HepG2 (cell line): ENCODE measurements around the gene CPN1. TPM values are rescaled to one million over a fixed set of nuclear protein-coding genes. Genes with fewer than 3 reads are reported as not detected.

Experiments
- ATAC-seq: fragments of 200-7000 bp; cut with Tn5 transposase; 3 replicates; pipeline ENCODE4 v1.9.1; 2020; ENCODE audit warnings: mild to moderate bottlenecking, moderate library complexity
- BruUV-seq: library from RNA; stranded (reverse); fragments of 400-500 nt; replicated peaks from 2 replicates; lab custom pipeline; 2021; lab: Mats Ljungman, UMichigan
- CTCF ChIA-PET: fragments of 300-600 bp; formaldehyde crosslinking; extraction: SDS; loops from one replicate; lab custom pipeline; 2021; ENCODE audit warnings: low total read pairs, inconsistent platforms, low intra/inter-chr PET ratio; lab: Yijun Ruan, JAX
- POLR2A ChIA-PET: fragments of 350-600 bp; sonication (Branson Sonifier 250); formaldehyde crosslinking; loops from one replicate; lab custom pipeline; 2020; ENCODE audit warnings: antibody characterized with exemption, inconsistent platforms; lab: Yijun Ruan, JAX
- DNase-seq: peaks from one replicate; pipeline ENCODE4 v3.0.0-alpha.2; 2015; ENCODE audit warnings: low spot score
- FAIRE-seq: peaks from 3 replicates; lab custom pipeline; 2011; peaks lifted over from hg19 to GRCh38; lab: Jason Lieb, UNC
- H2AFZ ChIP-seq: one replicate; pipeline ENCODE4 v1.6.1; 2011; ENCODE audit warnings: low read length, inconsistent platforms
- H3K27ac ChIP-seq: fragments of 300-600 bp; 3 replicates; pipeline ENCODE4 v1.8.0; 2011; ENCODE audit warnings: mixed run types, mild to moderate bottlenecking, mixed read lengths, low read length, inconsistent platforms; ENCODE audit not compliant: insufficient read depth; ENCODE audit errors: extremely low read length
- H3K27me3 ChIP-seq, 2 experiments: fragments of 200-600 bp in 1 of 2; 2 replicates in 1 of 2; 3 replicates in 1 of 2; pipeline versions ENCODE4 v1.6.0 to v1.8.0; 2011; ENCODE audit warnings: low read length in 2 of 2, mild to moderate bottlenecking in 2 of 2, moderate library complexity in 2 of 2, inconsistent platforms in 1 of 2; ENCODE audit not compliant: insufficient read depth in 2 of 2, control insufficient read depth in 1 of 2
- H3K36me3 ChIP-seq, 2 experiments: fragments of 200-600 bp in 1 of 2; replicated peaks in 1 of 2; 2 replicates in 1 of 2; 3 replicates in 1 of 2; pipeline versions ENCODE4 v1.5.1 to v1.8.0; 2011; ENCODE audit warnings: low read length in 2 of 2, inconsistent platforms in 1 of 2; ENCODE audit not compliant: insufficient read depth in 2 of 2, control insufficient read depth in 1 of 2
- H3K4me1 ChIP-seq: 2 replicates; pipeline ENCODE4 v1.5.1; 2012; ENCODE audit warnings: low read length, inconsistent platforms; ENCODE audit not compliant: insufficient read depth
- H3K4me2 ChIP-seq: 2 replicates; pipeline ENCODE4 v1.6.0; 2011; ENCODE audit warnings: low read depth, low read length, inconsistent platforms
- H3K4me3 ChIP-seq, 3 experiments: fragments of 200-600 bp in 1 of 3; sonication (generic), shearing (Covaris generic) in 1 of 3; replicated peaks in 1 of 3; 2 replicates each; pipeline ENCODE4 v1.5.1; 2011 to 2016; ENCODE audit warnings: low read length in 3 of 3, inconsistent platforms in 2 of 3, low read depth in 2 of 3, mild to moderate bottlenecking in 2 of 3, control low read depth in 1 of 3, mixed read lengths in 1 of 3; ENCODE audit not compliant: insufficient read depth in 1 of 3
- H3K79me2 ChIP-seq: one replicate; pipeline ENCODE4 v1.6.1; 2011; ENCODE audit warnings: low read length, inconsistent platforms; ENCODE audit not compliant: insufficient read depth
- H3K9ac ChIP-seq: 2 replicates; pipeline ENCODE4 v1.6.0; 2011; ENCODE audit warnings: mild to moderate bottlenecking, low read depth, low read length, inconsistent platforms; ENCODE audit not compliant: insufficient read depth
- H3K9me3 ChIP-seq: 2 replicates; pipeline ENCODE4 v1.5.1; 2012; ENCODE audit warnings: mild to moderate bottlenecking, low read length
- H4K20me1 ChIP-seq: 2 replicates; pipeline ENCODE4 v1.6.0; 2011; ENCODE audit warnings: inconsistent platforms, mild to moderate bottlenecking, low read length, moderate library complexity; ENCODE audit not compliant: insufficient read depth
- CSRNP1 ChIP-seq: sonication (generic); formaldehyde crosslinking; IDR thresholded peaks from 2 replicates; pipeline ENCODE4 v1.8.1; 2023; ENCODE audit warnings: mild to moderate bottlenecking, missing genetic modification reagents
- HDAC1 ChIP-seq: sonication (generic); formaldehyde crosslinking; IDR thresholded peaks from 2 replicates; pipeline ENCODE4 v1.5.1; 2020; ENCODE audit warnings: mild to moderate bottlenecking, missing genetic modification reagents
- MED8 ChIP-seq: sonication (generic); formaldehyde crosslinking; IDR thresholded peaks from 2 replicates; pipeline ENCODE4 v1.8.1; 2023; ENCODE audit warnings: mild to moderate bottlenecking, missing genetic modification reagents; ENCODE audit not compliant: insufficient replicate concordance
- U2AF2 ChIP-seq: fragments of 200-400 bp; formaldehyde crosslinking; IDR thresholded peaks from 2 replicates; pipeline ENCODE4 v1.6.1; 2017; ENCODE audit warnings: low read depth, mild to moderate bottlenecking, low read length
- ZNF205 ChIP-seq: IDR thresholded peaks from 2 replicates; pipeline ENCODE4 v1.6.1; 2018; ENCODE audit warnings: missing biosample characterization, missing genetic modification reagents
- WGBS: methylation state at CpG from one replicate; pipeline ENCODE4 v1.1.6; 2017; ENCODE audit warnings: low lambda C conversion rate; 5-methylcytosine and 5-hydroxymethylcytosine counted together
- in situ Hi-C: cut with HindIII; loops from 2 replicates; pipeline ENCODE4 v1.10.0; 2017; ENCODE audit warnings: low pct_unique_long_range_greater_than_20kb; ENCODE audit not compliant: extremely low pct_ligation_motif_present
- intact Hi-C: fragments of 100-400 bp; cut with micrococcal nuclease; formaldehyde crosslinking; loops from one replicate; pipeline ENCODE4 v1.10.0; 2022; ENCODE audit not compliant: unreplicated experiment
- polyA plus RNA-seq, 8 experiments: library from polyadenylated mRNA; depleted of rRNA in 3 of 8; stranded (reverse) in 7 of 8; unstranded in 1 of 8; fragments of >200 nt; fragmentation: Illumina TruSeq in 4 of 8; extraction: Trizol in 4 of 8; gene quantifications; 2 replicates each; pipeline versions ENCODE4 v1.2.1 to v1.2.3, GENCODE V29; 2011 to 2016; ENCODE audit warnings: low read depth in 4 of 8, missing spikeins in 1 of 8, mixed read lengths in 1 of 8; ENCODE audit not compliant: insufficient read depth in 1 of 8
- total RNA-seq, 5 experiments: library from RNA; depleted of rRNA; stranded (reverse); fragments of >200 nt; fragmentation: Illumina TruSeq; extraction: Trizol; gene quantifications; 2 replicates each; pipeline ENCODE4 v1.2.3, GENCODE V29; 2016; ENCODE audit warnings: low read depth in 1 of 5

CPN1 gene
- total and polyA plus RNA-seq, 2 of the 13 experiments (the other 11 are each of a cell fraction or from before 2014, with no cell fraction given), result 17.3 to 35.1 TPM

- no peak overlapping the region for H3K9ac ChIP-seq
- H2AFZ ChIP-seq, result no peak overlapping the region
- no peak overlapping the region for H3K27ac ChIP-seq
- in situ Hi-C loops (no loop called here), intact Hi-C loops (no loop called here)
- no TSS peak for BruUV-seq
- peaks cover 11% of the 10 kb centered on the region for H3K79me2 ChIP-seq
- no peak for TF ChIP-seq U2AF2
- TF ChIP-seq ZNF205 (CRISPR knock-in tag), result no peak
- no peak for TF ChIP-seq HDAC1 (CRISPR knock-in tag)
- TF ChIP-seq CSRNP1 (CRISPR knock-in tag), result no peak
- DNase-seq, result no peak
- 76% methylated on average over 4 of the region's 4 CpGs for WGBS
- no peaks in the 10 kb centered on the region for H4K20me1 ChIP-seq
- FAIRE-seq, result no peak
- ATAC-seq, result no peak
- ChIA-PET CTCF (no interaction called here), POLR2A (no interaction called here)
- no peaks in the 10 kb centered on the region for H3K27me3 ChIP-seq
- H3K4me1 ChIP-seq, result peaks cover 9% of the 10 kb centered on the region
- H3K36me3 ChIP-seq, result no peaks in the 10 kb centered on the region
- H3K9me3 ChIP-seq, result no peaks in the 10 kb centered on the region
- H3K4me3 ChIP-seq, result no peak overlapping the region
- H3K4me2 ChIP-seq, result no peak overlapping the region
Observed at GRCh38 chr10:99996671-99997648, 84.7 kb downstream of the CPN1 start.

GRCh38 chr10:99995713-99996112 lies 86.0 kb downstream of the CPN1 start:
- Histone ChIP-seq H3K4me1 (peaks cover 9% of the 10 kb centered on the region), H3K79me2 (peaks cover 6% of the 10 kb centered on the region), H4K20me1 (no peaks in the 10 kb centered on the region), H3K4me3 (no peak overlapping the region), H3K9me3 (no peaks in the 10 kb centered on the region)
- no TSS peak for BruUV-seq
- ATAC-seq (no peak), FAIRE-seq (no peak)
- in situ Hi-C loops, result no loop called here
- POLR2A ChIA-PET, result interaction anchor here (1.6 kb wide), 1 partner anchor 14 kb away, joined by 4 read pairs; the partner anchor contains the start of gene DNMBP
- TF ChIP-seq MED8, result no peak
- TF ChIP-seq, all 625 proteins: peak for 0
- intact Hi-C loops, result no loop called here
- no peak for DNase-seq
- Histone ChIP-seq H3K27me3 (no peaks in the 10 kb centered on the region), H3K4me2 (no peak overlapping the region), H2AFZ (no peak overlapping the region), H3K27ac (no peak overlapping the region), H3K36me3 (no peaks in the 10 kb centered on the region), H3K9ac (no peak overlapping the region)
- CTCF ChIA-PET, result no interaction called here
- WGBS, result 100% methylated on average over 3 of the region's 3 CpGs
